ENCODE measurements around the gene INSC. TPM values are rescaled to one million over a fixed set of nuclear protein-coding genes. Genes with fewer than 3 reads are reported as not detected.

INSC gene
- total RNA-seq, 1 experiment from 2014 or later: 0.17 TPM

DNA sequence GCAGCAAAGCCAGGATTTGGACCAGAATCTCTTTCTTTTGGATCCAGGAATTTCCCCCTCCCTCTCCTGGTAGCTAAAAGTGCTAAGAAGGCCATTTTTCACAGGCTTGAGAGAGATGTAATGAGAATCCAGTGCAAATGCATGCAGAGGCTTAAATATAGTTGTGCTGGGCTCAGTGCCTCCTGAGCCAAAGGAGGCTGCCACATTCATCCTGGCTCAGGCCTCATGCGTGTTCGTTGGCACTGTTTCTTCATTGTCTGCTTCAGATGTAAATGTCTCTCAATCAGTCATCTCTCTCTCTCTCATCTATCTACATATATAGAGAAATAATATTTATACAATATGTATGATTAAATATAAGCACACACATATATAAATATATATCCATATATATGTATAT is 83.6 kb downstream of the INSC start:
- H4K20me1 ChIP-seq (ENCODE audit: insufficient read depth): no peaks in the 10 kb centered on the region
- no peak overlapping the region for H3K4me2 ChIP-seq (ENCODE audit: low read length)
- ChIA-PET RAD21 (ENCODE audit: low non-redundant PET in 1 of 2, low total read pairs in 2 of 2, uncharacterized antibody in 2 of 2, unreplicated experiment in 2 of 2) (no interaction called here), CTCF (interaction anchor here (1.2 kb wide), 1 partner anchor 97 kb away, joined by 3 read pairs; no protein-coding TSS in a partner anchor), POLR2A (no interaction called here)
- H3K4me1 ChIP-seq (ENCODE audit: control insufficient read depth in 1 of 2, insufficient read depth in 2 of 2, low read length in 2 of 2): no peaks in the 10 kb centered on the region; a peak in 1 of 4 replicates
- TF ChIP-seq, protein P1, sequence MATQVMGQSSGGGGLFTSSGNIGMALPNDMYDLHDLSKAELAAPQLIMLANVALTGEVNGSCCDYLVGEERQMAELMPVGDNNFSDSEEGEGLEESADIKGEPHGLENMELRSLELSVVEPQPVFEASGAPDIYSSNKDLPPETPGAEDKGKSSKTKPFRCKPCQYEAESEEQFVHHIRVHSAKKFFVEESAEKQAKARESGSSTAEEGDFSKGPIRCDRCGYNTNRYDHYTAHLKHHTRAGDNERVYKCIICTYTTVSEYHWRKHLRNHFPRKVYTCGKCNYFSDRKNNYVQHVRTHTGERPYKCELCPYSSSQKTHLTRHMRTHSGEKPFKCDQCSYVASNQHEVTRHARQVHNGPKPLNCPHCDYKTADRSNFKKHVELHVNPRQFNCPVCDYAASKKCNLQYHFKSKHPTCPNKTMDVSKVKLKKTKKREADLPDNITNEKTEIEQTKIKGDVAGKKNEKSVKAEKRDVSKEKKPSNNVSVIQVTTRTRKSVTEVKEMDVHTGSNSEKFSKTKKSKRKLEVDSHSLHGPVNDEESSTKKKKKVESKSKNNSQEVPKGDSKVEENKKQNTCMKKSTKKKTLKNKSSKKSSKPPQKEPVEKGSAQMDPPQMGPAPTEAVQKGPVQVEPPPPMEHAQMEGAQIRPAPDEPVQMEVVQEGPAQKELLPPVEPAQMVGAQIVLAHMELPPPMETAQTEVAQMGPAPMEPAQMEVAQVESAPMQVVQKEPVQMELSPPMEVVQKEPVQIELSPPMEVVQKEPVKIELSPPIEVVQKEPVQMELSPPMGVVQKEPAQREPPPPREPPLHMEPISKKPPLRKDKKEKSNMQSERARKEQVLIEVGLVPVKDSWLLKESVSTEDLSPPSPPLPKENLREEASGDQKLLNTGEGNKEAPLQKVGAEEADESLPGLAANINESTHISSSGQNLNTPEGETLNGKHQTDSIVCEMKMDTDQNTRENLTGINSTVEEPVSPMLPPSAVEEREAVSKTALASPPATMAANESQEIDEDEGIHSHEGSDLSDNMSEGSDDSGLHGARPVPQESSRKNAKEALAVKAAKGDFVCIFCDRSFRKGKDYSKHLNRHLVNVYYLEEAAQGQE (IDR thresholded peaks at IDR 0.05; ENCODE audit: low read depth): no peak
- TF ChIP-seq EZH2phosphoT487 (IDR thresholded peaks at IDR 0.05; ENCODE audit: borderline replicate concordance): no peak
- no peak for TF ChIP-seq JUND (IDR thresholded peaks at IDR 0.05)
- TF ChIP-seq TCF7L2 (IDR thresholded peaks at IDR 0.05; ENCODE audit: borderline replicate concordance, extremely low read depth, insufficient read depth, insufficient read length): no peak
- TF ChIP-seq, protein P2, sequence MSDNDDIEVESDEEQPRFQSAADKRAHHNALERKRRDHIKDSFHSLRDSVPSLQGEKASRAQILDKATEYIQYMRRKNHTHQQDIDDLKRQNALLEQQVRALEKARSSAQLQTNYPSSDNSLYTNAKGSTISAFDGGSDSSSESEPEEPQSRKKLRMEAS (IDR thresholded peaks at IDR 0.05): no peak
- no peak for TF ChIP-seq ZFX (IDR thresholded peaks at IDR 0.05)
- TF ChIP-seq, protein P3, sequence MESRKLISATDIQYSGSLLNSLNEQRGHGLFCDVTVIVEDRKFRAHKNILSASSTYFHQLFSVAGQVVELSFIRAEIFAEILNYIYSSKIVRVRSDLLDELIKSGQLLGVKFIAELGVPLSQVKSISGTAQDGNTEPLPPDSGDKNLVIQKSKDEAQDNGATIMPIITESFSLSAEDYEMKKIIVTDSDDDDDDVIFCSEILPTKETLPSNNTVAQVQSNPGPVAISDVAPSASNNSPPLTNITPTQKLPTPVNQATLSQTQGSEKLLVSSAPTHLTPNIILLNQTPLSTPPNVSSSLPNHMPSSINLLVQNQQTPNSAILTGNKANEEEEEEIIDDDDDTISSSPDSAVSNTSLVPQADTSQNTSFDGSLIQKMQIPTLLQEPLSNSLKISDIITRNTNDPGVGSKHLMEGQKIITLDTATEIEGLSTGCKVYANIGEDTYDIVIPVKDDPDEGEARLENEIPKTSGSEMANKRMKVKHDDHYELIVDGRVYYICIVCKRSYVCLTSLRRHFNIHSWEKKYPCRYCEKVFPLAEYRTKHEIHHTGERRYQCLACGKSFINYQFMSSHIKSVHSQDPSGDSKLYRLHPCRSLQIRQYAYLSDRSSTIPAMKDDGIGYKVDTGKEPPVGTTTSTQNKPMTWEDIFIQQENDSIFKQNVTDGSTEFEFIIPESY (IDR thresholded peaks at IDR 0.05; ENCODE audit: extremely low read depth, insufficient replicate concordance, low read length): no peak
- TF ChIP-seq POLR2AphosphoS5 (IDR thresholded peaks at IDR 0.05; ENCODE audit: low read depth, low read length): no peak
- TF ChIP-seq CEBPB (IDR thresholded peaks at IDR 0.05; ENCODE audit: low read depth): no peak
- no peak for TF ChIP-seq SRF (IDR thresholded peaks at IDR 0.05; ENCODE audit: low read depth)
- no peak for TF ChIP-seq CBX3 (IDR thresholded peaks at IDR 0.05; ENCODE audit: low read depth)
- no peak for TF ChIP-seq EGR1 (IDR thresholded peaks at IDR 0.05; ENCODE audit: low read depth)
- TF ChIP-seq FOSL1 (IDR thresholded peaks at IDR 0.05; ENCODE audit: low read depth): no peak
- no peak for TF ChIP-seq POLR2A (IDR thresholded peaks at IDR 0.05; ENCODE audit: borderline replicate concordance, extremely low read depth, insufficient read depth, insufficient read length)
- no peaks in the 10 kb centered on the region for H3K36me3 ChIP-seq (ENCODE audit: control insufficient read depth in 1 of 2, insufficient read depth in 2 of 2, low read length in 2 of 2)
- H3K9ac ChIP-seq (ENCODE audit: low read length): no peak overlapping the region
- no peak overlapping the region for H3K4me3 ChIP-seq (replicated peaks in 1 of 2; ENCODE audit: low read depth in 1 of 2, low read length in 2 of 2)
- no peaks in the 10 kb centered on the region for H3K9me3 ChIP-seq (ENCODE audit: control insufficient read depth in 1 of 2, insufficient read depth in 1 of 2, low read depth in 1 of 2, low read length in 2 of 2)
- no peaks in the 10 kb centered on the region for H3K27me3 ChIP-seq (ENCODE audit: insufficient read depth, low read length)
- intact Hi-C loops (cut with micrococcal nuclease): no loop called here
- DNase-seq (ENCODE audit: low read depth, low spot score): no peak
- no peak overlapping the region for H2AFZ ChIP-seq (ENCODE audit: low read depth, low read length, poor library complexity, severe bottlenecking)
- no peak overlapping the region for H3K27ac ChIP-seq (ENCODE audit: low read depth, low read length)
- H3K79me2 ChIP-seq (ENCODE audit: insufficient read depth, low read length): no peaks in the 10 kb centered on the region
- no TSS peak for BruUV-seq (replicated peaks)
- no peak for ATAC-seq
- no peaks in the 10 kb centered on the region for H3K9me2 ChIP-seq (ENCODE audit: insufficient read depth)

Data from HCT116 (cell line).